DMS 273 (cell line): ENCODE data around the gene CCDC167.
"Not testable (repeated sequence)": the region's sequence is repeated elsewhere in the genome, so short reads cannot be mapped to it uniquely, and the experiment has no call there.

Experiments used
- DNase-seq: peaks from one replicate; lab custom pipeline; 2025; ENCODE audit not compliant: unreplicated experiment; lab: John Stamatoyannopoulos, UW

The CCDC167 gene

DNA sequence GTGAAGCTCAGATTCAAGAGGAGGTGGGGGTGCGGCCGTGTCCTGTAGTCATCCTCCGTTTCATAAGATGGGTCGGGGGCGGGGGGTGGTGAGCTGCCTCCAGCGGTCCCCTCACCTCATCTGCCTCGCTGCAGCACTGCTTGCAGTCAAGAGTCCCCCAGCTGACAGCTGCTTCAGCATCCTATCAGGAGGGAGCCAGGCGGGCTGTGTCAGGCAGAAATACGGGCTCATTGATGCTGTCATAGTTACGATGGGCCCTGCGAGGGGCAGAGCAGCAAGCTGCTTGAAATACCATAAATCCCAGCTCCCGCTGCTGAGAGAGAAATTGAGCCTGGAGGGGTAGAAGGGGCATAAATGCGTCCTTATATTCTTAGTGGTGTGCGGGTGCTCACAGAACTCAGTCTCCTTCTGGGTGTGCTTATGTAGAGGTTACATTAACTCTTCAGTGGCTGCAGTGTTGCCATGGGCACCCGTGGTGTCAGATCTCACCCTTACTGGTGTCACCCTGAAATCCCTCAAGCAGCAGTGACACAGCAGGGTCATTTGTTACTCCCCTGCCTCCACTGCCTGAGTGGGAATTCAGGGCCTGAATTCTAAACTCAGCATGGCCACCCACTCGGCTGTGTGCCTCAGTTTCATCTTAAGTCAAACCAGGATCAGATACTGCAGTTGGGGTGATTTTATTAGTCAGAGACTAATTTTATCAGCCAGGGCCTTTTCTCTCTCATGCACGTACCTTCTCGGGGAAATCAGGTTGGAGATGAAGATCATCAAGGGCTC is 21.8 kb downstream of the CCDC167 start:
- no peak for DNase-seq

- DNase-seq: no peak
Measured at GRCh38 chr6:37477191-37477590, 22.5 kb downstream of the CCDC167 start.

GRCh38 chr6:37474316-37474715 is 25.4 kb downstream of the CCDC167 start:
- no peak for DNase-seq

DNA sequence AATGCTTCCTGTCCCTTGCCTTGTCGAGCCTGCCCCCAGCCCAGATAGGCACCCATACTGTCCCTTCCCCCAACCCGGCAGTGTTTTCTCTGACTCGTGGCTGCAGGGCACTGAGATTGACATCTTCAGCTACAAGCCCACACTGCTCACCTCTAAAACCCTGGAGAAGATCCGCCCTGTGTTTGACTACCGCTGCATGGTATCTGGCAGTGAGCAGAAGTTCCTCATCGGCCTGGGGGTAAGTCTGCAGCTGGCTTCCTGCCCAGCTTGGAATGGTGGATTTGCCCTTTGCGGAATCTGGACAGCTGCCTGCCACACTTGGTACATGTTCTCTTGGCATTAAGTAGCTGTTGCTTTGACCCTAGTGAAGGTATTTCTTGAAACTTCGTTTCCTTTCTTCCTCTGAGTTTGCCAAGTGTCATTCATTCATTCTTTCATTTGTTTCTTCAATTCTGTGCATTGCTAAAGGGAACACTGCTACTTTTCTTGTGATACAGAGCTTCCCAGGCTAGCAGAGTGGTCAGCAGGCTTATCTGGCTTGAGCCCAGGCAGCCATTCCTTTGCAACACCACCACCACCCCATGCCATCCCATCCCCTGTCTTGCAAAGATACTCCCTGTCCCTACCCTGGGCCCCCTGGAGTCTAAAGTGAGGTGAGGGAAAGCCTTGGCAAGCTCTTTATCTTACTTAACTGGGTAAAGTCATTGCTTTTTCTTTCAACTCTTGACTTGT is 26.2 kb downstream of the CCDC167 start:
- peak; percentile 85 for DNase-seq

- no peak for DNase-seq
Measured at GRCh38 chr6:37467718-37468117, 32.0 kb downstream of the CCDC167 start.

- DNase-seq: peak; percentile 40
Measured at GRCh38 chr6:37463110-37463509, 36.6 kb downstream of the CCDC167 start.

DNA sequence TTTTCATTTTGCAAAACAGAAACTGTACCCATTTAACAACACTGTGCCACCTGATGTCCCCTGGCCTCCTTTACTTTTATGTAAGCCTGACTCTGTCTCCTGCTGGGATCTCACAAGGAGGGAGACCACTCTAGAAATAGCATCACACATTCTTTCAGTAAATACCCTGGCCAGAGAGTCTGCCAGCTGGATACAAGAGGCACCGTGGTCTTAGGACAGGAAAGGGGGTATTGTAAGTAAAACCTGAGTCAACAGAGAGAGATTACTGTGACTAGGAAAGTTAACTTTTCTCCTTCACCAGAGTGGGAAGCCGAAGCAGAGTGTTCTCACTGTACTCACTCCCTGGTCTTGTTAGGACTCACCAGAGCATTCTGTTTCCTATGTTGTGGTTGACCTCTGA is 38.9 kb downstream of the CCDC167 start:
- no peak for DNase-seq

DNA sequence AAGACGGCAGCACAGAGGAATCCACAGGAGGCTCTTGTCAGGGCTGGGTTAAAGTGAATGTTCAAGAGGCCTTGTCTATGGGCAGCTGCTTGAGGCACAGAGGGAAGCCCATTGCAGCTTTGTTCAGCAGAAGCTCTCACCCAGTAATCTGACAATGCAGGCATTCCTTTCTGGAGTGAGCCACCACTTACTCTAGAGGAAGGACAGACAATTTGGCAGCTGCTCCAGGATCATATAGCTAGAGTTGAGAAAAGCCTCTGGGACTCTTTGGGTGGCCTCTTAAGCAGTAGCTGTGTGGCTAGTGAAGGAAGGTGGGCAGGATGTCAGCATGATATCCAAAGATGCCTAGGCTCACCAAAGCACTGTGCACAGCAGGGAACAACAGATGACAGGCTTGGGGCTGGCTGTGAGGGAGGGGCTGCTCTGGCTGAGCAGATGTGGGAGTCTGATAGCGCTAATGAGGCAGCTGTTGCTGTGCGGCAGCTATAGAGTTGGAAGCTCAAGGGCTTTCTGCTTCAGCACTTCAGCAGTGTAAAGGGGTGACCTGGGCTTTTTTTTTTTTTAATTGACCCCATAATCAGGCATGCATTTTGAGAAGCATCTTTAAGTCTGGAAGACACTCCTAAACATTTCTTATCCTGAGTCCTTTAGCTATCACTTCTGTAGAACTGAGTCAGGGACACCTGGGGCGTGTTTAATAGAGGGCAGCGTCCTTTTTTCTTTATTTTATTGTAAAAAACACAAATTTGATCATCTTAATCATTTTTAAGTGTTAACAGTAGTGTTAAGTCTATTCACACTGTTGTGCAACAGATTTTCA is 39.5 kb downstream of the CCDC167 start:
- DNase-seq: peak; percentile 95

GRCh38 chr6:37456816-37457560 is 42.7 kb downstream of the CCDC167 start:
- DNase-seq: no peak

- no peak for DNase-seq
Measured at GRCh38 chr6:37456126-37456525, 43.6 kb downstream of the CCDC167 start.

- no peak for DNase-seq
Measured at GRCh38 chr6:37454420-37455140, 45.1 kb downstream of the CCDC167 start.

DNA sequence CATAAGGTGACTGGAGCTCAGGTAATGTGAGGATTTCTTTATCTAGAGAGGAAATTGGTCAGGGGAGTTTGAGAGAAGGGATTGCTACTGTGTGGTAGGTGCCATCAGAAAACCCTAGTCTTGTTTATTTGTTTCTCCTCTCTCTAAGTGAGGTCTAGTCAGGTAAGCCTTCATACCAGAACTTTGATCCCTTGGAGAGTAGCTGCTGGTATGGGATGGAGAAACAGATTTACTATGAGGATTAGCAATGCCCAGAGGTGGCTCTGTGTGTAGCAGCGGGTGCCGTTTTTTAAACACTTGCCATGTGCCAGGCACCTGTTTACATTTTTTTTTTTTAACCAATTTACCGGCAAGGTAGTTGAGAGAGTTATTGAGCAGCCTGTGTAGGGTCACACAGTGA is 47.2 kb downstream of the CCDC167 start:
- no peak for DNase-seq

DNA sequence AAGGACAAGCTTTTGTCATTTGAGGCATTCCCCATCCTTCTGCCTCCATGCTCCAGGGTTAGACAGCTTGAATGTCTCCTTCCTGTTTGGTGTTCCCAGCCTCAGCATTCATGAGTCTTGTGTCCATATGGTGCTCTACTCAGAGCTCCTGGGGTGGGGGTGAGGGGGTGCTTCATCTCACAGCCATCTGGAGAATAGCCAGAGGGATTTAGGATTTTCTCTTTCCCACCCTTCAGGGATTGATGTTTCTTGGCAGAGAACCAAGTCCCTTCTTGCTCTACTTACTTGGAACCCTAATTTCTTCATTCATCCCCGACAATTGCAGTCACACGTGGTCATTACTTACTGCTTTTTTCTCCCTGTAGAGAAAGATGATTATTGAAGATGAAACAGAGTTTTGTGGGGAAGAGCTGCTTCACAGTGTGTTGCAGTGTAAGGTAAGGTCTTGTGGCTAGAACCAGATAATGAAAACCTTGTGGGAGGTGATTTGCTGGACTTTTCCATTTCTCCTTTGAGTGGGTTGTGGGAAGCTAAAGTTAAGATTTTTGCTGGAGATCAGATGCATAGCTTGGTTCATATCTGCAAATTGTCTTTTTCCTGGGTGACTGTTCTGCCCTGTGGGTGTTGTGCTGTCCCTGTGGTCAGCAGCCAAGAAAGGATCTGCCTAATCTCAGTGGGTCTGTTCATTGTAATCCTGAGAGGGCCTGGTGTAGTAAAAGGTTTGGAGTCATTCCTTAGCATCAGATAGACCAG is 48.1 kb downstream of the CCDC167 start:
- peak; percentile 94 for DNase-seq

GRCh38 chr6:37449984-37450383 is 49.7 kb downstream of the CCDC167 start:
- DNase-seq: no peak

DNA sequence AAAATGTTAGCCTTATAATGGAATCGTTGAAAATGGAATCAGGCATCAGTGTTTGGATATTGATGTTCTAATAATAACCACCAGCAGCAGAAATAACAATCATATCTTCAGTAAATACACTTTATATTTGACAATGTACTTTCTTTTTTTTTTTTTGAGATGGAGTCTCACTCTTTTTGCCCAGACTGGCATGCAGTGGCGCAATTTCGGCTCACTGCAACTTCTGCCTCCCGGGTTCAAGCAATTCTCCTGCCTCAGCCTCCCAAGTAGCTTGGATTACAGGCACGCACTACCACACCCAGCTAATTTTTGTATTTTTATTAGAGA is 56.5 kb downstream of the CCDC167 start:
- DNase-seq: not testable (repeated sequence)

GRCh38 chr6:37442416-37443215 is 57.1 kb downstream of the CCDC167 start:
- no peak for DNase-seq

GRCh38 chr6:37441651-37442050 is 58.0 kb downstream of the CCDC167 start:
- no peak for DNase-seq

- DNase-seq: no peak
Measured at GRCh38 chr6:37438930-37439329, 60.8 kb downstream of the CCDC167 start.

DNA sequence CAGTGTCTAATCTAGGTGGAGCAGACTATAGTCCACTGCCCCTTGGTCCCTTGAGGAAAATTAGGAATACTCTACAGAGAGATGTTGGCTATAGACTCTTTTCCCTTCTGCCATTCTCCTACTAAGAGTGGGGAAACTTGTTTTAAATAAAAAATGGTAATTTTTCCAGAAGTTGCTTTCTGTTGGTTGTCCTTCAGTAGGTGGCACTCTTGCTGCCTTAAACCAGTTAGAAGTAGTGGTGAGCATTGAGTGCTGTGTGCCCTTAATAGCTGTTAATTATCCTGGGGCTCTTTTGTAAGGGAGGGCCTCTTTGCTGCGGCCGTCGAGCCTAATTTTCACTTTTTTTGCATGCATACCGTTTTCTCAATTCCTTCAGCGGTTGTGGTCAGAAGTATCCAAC is 63.9 kb downstream of the CCDC167 start:
- DNase-seq: no peak
